WTC11 (cell line): ENCODE data around the gene PRLR. TPM values are rescaled to one million over a fixed set of nuclear protein-coding genes. Genes with fewer than 3 reads are reported as not detected.

Experiments
- ATAC-seq: fragments of 200-7000 bp; cut with Tn5 transposase; 2 replicates; pipeline ENCODE4 v1.10.0; 2021; ENCODE audit warnings: mild to moderate bottlenecking, moderate library complexity
- CTCF ChIA-PET: fragments of 300-600 bp; sonication (Branson Sonifier 250); formaldehyde crosslinking; loops from one replicate; lab custom pipeline; 2021; ENCODE audit warnings: antibody characterized with exemption; lab: Charles Lee
- POLR2A ChIA-PET: fragments of 350-600 bp; sonication (Branson Sonifier 250); formaldehyde crosslinking; loops from one replicate; lab custom pipeline; 2021; ENCODE audit warnings: antibody characterized with exemption; lab: Charles Lee
- DNase-seq: peaks from one replicate; pipeline ENCODE4 v3.0.0; 2021; ENCODE audit warnings: low spot score
- H3K27ac Mint-ChIP-seq: 2 replicates; pipeline ENCODE4 v1.8.0; 2021; ENCODE audit warnings: mixed read lengths
- H3K27me3 Mint-ChIP-seq: 2 replicates; pipeline ENCODE4 v1.8.0; 2021; ENCODE audit warnings: low read depth, mild to moderate bottlenecking, moderate library complexity, mixed read lengths
- H3K36me3 Mint-ChIP-seq: 2 replicates; pipeline ENCODE4 v1.8.0; 2021; ENCODE audit warnings: mixed read lengths
- H3K4me1 Mint-ChIP-seq: 2 replicates; pipeline ENCODE4 v1.8.0; 2022; ENCODE audit warnings: mixed read lengths
- H3K4me3 Mint-ChIP-seq: 2 replicates; pipeline ENCODE4 v1.8.0; 2021; ENCODE audit warnings: mild to moderate bottlenecking, moderate library complexity, mixed read lengths
- H3K9me3 Mint-ChIP-seq: 2 replicates; pipeline ENCODE4 v1.8.0; 2021; ENCODE audit warnings: mixed read lengths
- ATF3 ChIP-seq: sonication (generic); formaldehyde crosslinking; conservative IDR thresholded peaks from 2 replicates; pipeline ENCODE4 v1.8.1; 2022; ENCODE audit warnings: mild to moderate bottlenecking, missing genetic modification reagents
- ESRRA ChIP-seq: sonication (generic); formaldehyde crosslinking; IDR thresholded peaks from 2 replicates; pipeline ENCODE4 v1.8.1; 2022; ENCODE audit warnings: mild to moderate bottlenecking, missing genetic modification reagents, borderline replicate concordance
- FOXJ3 ChIP-seq: sonication (generic); formaldehyde crosslinking; IDR thresholded peaks from 2 replicates; pipeline ENCODE4 v1.9.0; 2021; ENCODE audit warnings: missing genetic modification reagents, mild to moderate bottlenecking, borderline replicate concordance
- GABPB1 ChIP-seq: sonication (generic); formaldehyde crosslinking; IDR thresholded peaks from 2 replicates; pipeline ENCODE4 v1.8.1; 2023; ENCODE audit warnings: mild to moderate bottlenecking, missing genetic modification reagents
- HMGA2 ChIP-seq: fragments of 250-450 bp; sonication (Bioruptor Pico); IDR thresholded peaks from 2 replicates; pipeline ENCODE4 v1.4.0; 2021; ENCODE audit warnings: mild to moderate bottlenecking, moderate library complexity
- JAZF1 ChIP-seq: fragments of 250-450 bp; sonication (Bioruptor Pico); IDR thresholded peaks from 2 replicates; pipeline ENCODE4 v1.9.0; 2021; ENCODE audit warnings: moderate library complexity, mild to moderate bottlenecking, inconsistent platforms
- JUN ChIP-seq: sonication (generic); formaldehyde crosslinking; IDR thresholded peaks from 2 replicates; pipeline ENCODE4 v1.8.0; 2023; ENCODE audit warnings: mild to moderate bottlenecking, missing genetic modification reagents
- KAT7 ChIP-seq: sonication (generic); formaldehyde crosslinking; IDR thresholded peaks from 2 replicates; pipeline ENCODE4 v1.8.1; 2023; ENCODE audit warnings: missing genetic modification reagents, mild to moderate bottlenecking, borderline replicate concordance
- MXD4 ChIP-seq: fragments of 250-450 bp; sonication (Bioruptor Pico); IDR thresholded peaks from 2 replicates; pipeline ENCODE4 v1.8.0; 2021; ENCODE audit warnings: mild to moderate bottlenecking, moderate library complexity, borderline replicate concordance
- PRDM15 ChIP-seq: sonication (generic); formaldehyde crosslinking; IDR thresholded peaks from 2 replicates; pipeline ENCODE4 v1.8.0; 2022; ENCODE audit warnings: missing genetic modification reagents
- RELA ChIP-seq: sonication (generic); formaldehyde crosslinking; IDR thresholded peaks from 2 replicates; pipeline ENCODE4 v1.8.1; 2022; ENCODE audit warnings: missing genetic modification reagents, mild to moderate bottlenecking, borderline replicate concordance
- RORB ChIP-seq: fragments of 250-450 bp; sonication (Bioruptor Pico); IDR thresholded peaks from 2 replicates; pipeline ENCODE4 v1.9.0; 2021; ENCODE audit warnings: mild to moderate bottlenecking
- SMAD3 ChIP-seq: sonication (generic); formaldehyde crosslinking; IDR thresholded peaks from 2 replicates; pipeline ENCODE4 v1.8.0; 2022; ENCODE audit warnings: missing genetic modification reagents, mild to moderate bottlenecking, borderline replicate concordance
- SP1 ChIP-seq: sonication (generic); formaldehyde crosslinking; conservative IDR thresholded peaks from 2 replicates; pipeline ENCODE4 v1.8.1; 2022; ENCODE audit warnings: missing genetic modification reagents
- ZBTB21 ChIP-seq: sonication (generic); formaldehyde crosslinking; IDR thresholded peaks from 2 replicates; pipeline ENCODE4 v1.8.1; 2023; ENCODE audit warnings: mild to moderate bottlenecking, missing genetic modification reagents, borderline replicate concordance
- ZBTB43 ChIP-seq: sonication (generic); formaldehyde crosslinking; IDR thresholded peaks from 2 replicates; pipeline ENCODE4 v1.8.1; 2023; ENCODE audit warnings: mild to moderate bottlenecking, missing genetic modification reagents
- ZNF317 ChIP-seq: sonication (generic); formaldehyde crosslinking; IDR thresholded peaks from 2 replicates; pipeline ENCODE4 v1.8.1; 2023; ENCODE audit warnings: low read depth, mild to moderate bottlenecking, moderate library complexity, missing genetic modification reagents, borderline replicate concordance
- ZNF512 ChIP-seq: sonication (generic); formaldehyde crosslinking; IDR thresholded peaks from 2 replicates; pipeline ENCODE4 v1.8.1; 2022; ENCODE audit warnings: missing genetic modification reagents, borderline replicate concordance
- total RNA-seq: library from RNA; stranded (reverse); gene quantifications from 3 replicates; pipeline ENCODE4 v1.2.3, GENCODE V29; 2021
- TF ChIP-seq, protein P1 (sequence below): sonication (generic); formaldehyde crosslinking; IDR thresholded peaks from 2 replicates; pipeline ENCODE4 v1.8.0; 2022; ENCODE audit warnings: mild to moderate bottlenecking, missing genetic modification reagents
- TF ChIP-seq, protein P2 (sequence below): sonication (generic); formaldehyde crosslinking; IDR thresholded peaks from 2 replicates; pipeline ENCODE4 v1.8.0; 2023; ENCODE audit warnings: missing genetic modification reagents
- TF ChIP-seq, protein P3 (sequence below): sonication (generic); formaldehyde crosslinking; IDR thresholded peaks from 2 replicates; pipeline ENCODE4 v1.8.1; 2022; ENCODE audit warnings: low read depth, mild to moderate bottlenecking, moderate library complexity, missing genetic modification reagents, borderline replicate concordance

Gene PRLR
- total RNA-seq, 1 experiment from 2014 or later = 3.2 TPM

- TF ChIP-seq, protein P1, sequence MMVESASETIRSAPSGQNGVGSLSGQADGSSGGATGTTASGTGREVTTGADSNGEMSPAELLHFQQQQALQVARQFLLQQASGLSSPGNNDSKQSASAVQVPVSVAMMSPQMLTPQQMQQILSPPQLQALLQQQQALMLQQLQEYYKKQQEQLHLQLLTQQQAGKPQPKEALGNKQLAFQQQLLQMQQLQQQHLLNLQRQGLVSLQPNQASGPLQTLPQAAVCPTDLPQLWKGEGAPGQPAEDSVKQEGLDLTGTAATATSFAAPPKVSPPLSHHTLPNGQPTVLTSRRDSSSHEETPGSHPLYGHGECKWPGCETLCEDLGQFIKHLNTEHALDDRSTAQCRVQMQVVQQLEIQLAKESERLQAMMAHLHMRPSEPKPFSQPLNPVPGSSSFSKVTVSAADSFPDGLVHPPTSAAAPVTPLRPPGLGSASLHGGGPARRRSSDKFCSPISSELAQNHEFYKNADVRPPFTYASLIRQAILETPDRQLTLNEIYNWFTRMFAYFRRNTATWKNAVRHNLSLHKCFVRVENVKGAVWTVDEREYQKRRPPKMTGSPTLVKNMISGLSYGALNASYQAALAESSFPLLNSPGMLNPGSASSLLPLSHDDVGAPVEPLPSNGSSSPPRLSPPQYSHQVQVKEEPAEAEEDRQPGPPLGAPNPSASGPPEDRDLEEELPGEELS = no peak
- TF ChIP-seq JAZF1 (CRISPR knock-in tag) (no peak), MXD4 (CRISPR knock-in tag) (no peak), ZBTB43 (CRISPR knock-in tag) (no peak)
These were observed 64.2 kb downstream of the PRLR start (continued) for GRCh38 chr5:35166043-35166442.

DNA sequence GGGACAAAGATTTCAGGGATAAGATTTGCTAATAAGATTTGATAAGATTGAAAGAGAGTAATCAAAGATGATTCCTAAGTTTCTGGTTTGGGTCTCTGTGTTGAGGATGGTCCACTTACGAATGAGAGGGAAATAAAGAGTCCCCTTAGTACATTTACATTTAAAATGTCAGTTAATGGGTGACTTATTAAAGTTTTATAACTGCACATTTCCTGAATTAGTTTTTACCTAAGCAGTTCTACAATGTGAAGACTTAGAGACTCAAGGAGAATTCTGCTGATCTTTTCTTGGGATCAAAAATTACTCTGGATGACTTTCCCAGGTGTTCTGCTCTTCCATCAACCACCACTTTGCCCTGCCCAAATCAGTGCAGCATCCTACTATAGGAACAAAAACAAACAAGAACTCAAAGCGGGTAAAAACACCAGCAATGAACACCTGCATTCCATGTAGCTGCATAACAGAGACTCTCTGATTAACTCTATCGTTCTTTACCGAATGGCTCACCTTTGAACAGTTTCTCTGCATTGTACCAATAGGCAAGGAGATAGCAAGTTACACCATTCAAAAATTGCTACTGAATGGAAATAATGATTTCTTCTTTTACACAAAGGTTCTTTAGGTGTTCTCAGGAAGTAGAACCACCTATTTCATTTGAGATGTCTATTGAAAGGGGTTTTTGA, 65.3 kb downstream of the PRLR start:
- POLR2A ChIA-PET = no interaction called here
- no peak for TF ChIP-seq ATF3 (CRISPR knock-in tag)
- no peak for TF ChIP-seq SP1 (CRISPR knock-in tag)
- no peak for TF ChIP-seq ZNF512 (CRISPR knock-in tag)
- no peak for TF ChIP-seq HMGA2 (CRISPR knock-in tag)
- no peak for TF ChIP-seq RELA (CRISPR knock-in tag)
- H3K27me3 Mint-ChIP-seq = no peaks in the 10 kb centered on the region
- H3K9me3 Mint-ChIP-seq = peaks cover 49% of the 10 kb centered on the region
- H3K4me3 Mint-ChIP-seq = no peak overlapping the region
- no peak overlapping the region for H3K27ac Mint-ChIP-seq
- ATAC-seq (no peak), DNase-seq (no peak)
- CTCF ChIA-PET = no interaction called here
- H3K4me1 Mint-ChIP-seq = peaks cover 4% of the 10 kb centered on the region
- peaks cover 10% of the 10 kb centered on the region for H3K36me3 Mint-ChIP-seq

- CTCF ChIA-PET = no interaction called here
- Mint-ChIP-seq H3K36me3 (peaks cover 10% of the 10 kb centered on the region), H3K27ac (no peak overlapping the region), H3K4me1 (peaks cover 15% of the 10 kb centered on the region), H3K4me3 (no peak overlapping the region), H3K9me3 (peaks cover 37% of the 10 kb centered on the region), H3K27me3 (no peaks in the 10 kb centered on the region)
- POLR2A ChIA-PET = no interaction called here
- TF ChIP-seq FOXJ3 (CRISPR knock-in tag) (no peak), KAT7 (CRISPR knock-in tag) (no peak), ESRRA (CRISPR knock-in tag) (no peak), SMAD3 (CRISPR knock-in tag) (no peak), ZNF317 (no peak), JUN (CRISPR knock-in tag) (no peak), RORB (no peak), GABPB1 (CRISPR knock-in tag) (no peak), ZBTB21 (CRISPR knock-in tag) (no peak), PRDM15 (no peak)
- TF ChIP-seq, protein P2, sequence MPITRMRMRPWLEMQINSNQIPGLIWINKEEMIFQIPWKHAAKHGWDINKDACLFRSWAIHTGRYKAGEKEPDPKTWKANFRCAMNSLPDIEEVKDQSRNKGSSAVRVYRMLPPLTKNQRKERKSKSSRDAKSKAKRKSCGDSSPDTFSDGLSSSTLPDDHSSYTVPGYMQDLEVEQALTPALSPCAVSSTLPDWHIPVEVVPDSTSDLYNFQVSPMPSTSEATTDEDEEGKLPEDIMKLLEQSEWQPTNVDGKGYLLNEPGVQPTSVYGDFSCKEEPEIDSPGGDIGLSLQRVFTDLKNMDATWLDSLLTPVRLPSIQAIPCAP (CRISPR knock-in tag) = no peak
- TF ChIP-seq, protein P3, sequence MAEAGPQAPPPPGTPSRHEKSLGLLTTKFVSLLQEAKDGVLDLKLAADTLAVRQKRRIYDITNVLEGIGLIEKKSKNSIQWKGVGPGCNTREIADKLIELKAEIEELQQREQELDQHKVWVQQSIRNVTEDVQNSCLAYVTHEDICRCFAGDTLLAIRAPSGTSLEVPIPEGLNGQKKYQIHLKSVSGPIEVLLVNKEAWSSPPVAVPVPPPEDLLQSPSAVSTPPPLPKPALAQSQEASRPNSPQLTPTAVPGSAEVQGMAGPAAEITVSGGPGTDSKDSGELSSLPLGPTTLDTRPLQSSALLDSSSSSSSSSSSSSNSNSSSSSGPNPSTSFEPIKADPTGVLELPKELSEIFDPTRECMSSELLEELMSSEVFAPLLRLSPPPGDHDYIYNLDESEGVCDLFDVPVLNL (CRISPR knock-in tag) = no peak
- DNase-seq (no peak), ATAC-seq (no peak)
These were observed 66.6 kb downstream of the PRLR start for GRCh38 chr5:35163710-35164033.
